ENCODE data around the gene KRTAP5-6.
"Not testable (repeated sequence)": the region's sequence is repeated elsewhere in the genome, so short reads cannot be mapped to it uniquely, and the experiment has no call there.

Gene KRTAP5-6

DNA sequence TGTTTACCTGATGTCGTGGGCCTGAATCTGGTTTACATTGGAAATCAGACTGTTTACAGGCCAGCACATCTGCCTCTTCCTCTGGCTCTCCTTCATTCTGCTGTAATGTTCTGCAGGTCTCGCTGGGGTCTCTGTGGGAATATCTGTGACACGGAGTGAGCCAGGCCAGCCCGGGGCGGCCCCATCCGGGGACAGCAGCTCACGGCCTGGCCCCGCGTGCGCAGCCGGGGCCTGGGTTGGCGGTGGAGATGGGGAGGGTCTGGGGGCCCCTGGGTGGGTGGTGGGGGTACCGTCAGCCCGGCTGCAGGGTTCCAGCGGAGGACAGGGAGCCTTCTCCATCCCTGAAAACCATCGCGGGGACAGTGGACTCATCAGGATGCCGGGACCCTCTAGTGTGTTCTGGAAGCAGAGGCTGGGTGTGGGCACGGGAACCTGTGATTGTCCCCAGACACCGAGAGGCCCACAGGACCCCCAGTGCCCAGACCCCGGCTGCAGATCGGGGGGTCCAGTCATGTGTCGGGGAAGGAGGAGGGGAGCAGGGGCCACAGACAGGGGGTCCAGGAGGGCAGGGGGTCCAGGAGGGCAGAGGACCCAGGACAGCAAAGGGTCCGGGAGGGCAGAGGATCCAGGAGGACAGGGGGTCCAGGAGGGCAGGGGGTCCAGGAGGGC is 13.0 kb upstream of the KRTAP5-6 start:
- not testable (repeated sequence) for DNase-seq

DNA sequence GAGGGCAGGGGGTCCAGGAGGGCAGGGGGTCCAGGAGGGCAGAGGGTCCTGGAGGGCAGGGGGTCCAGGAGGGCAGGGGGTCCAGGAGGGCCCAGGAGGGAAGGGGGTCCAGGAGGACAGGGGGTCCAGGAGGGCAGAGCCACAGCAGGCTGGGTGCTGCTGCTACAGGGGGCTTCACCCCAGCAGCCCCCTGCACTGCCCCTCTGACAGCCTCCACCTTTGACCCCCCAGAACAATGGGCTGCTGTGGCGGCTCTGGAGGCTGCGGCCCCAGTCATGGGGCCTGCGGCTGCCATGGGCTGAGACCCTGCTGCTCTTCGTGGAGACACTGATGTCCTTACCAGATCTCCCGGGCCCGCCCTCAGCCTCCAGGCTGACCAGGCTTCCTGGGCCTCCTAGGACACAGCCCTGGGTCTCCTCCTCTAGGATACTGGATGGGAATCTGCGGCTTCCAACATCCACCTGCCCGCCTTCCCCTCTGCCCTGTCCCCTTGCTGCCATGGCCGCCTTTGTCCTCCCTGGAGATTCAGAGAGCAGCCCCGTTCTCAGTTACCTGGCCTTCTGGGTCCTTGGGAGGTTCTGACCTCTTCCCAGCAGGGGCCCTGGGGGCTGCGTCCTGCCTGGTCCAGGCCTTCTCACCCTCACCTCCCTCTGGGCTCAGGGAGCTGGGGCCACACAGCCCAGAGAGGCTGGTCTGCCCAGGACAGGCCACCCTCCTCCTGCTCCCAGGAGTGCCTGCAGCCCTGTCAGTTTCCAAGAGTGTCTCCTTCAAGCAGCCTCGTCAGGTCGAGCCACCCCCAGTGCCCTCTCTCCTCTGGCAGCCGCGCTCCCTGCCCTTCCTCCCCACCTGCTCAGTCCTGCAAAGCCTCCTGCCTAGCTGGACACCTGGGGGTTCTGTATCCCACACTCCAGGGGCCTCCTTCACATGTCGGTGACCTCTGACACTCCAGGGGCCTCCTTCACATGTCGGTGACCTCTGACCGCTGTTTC is 11.8 kb upstream of the KRTAP5-6 start:
- not testable (repeated sequence) for DNase-seq

DNA sequence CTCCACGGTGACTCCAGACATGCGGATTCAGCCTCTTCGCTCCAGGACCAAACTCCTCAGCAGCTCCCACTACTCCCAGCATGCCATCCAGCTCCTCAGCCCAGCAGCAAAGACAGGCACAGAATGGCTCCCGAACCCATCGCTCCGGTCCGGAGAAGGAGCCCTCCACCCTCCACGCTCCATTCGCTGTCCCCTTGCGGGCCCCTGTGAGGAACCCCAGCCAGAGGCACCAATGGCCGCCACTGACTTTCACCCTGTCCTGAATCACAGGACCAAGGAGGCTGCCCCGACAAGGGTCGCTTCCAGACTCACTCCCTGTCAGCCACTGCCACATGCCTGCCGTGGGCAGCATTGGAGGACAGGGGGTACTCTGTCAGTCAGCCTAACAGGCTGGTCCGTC is 10.8 kb upstream of the KRTAP5-6 start:
- not testable (repeated sequence) for DNase-seq

DNA sequence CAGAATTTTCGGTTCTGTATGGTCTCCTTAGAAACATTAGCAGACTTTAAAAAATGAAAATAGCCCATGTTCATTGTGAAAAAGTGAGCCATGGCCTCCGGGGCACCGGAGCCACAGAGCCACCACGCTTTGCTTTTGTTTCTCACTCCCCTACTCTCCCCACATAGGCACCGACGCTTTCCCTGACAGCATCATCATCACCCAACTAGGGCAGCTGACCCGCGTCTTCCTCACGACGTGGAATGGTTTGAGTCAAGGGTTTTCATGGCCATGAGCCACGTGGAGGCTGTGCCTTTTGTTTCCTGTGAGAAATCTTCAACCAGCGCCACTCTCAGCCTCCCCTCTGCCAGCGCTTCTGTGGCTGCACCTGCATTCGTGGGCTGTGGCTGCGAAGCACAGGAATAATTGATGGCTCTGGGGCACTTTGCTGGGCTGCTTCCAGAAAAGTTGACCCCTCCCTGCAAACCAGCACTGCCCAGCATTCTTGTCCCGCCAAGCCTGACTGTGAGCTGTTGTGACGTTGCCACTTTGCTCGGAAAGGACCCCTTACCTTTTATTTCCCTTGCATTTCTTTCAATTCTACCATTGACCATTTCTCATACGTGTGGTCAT is 8.6 kb upstream of the KRTAP5-6 start:
- DNase-seq, result not testable (repeated sequence)

DNA sequence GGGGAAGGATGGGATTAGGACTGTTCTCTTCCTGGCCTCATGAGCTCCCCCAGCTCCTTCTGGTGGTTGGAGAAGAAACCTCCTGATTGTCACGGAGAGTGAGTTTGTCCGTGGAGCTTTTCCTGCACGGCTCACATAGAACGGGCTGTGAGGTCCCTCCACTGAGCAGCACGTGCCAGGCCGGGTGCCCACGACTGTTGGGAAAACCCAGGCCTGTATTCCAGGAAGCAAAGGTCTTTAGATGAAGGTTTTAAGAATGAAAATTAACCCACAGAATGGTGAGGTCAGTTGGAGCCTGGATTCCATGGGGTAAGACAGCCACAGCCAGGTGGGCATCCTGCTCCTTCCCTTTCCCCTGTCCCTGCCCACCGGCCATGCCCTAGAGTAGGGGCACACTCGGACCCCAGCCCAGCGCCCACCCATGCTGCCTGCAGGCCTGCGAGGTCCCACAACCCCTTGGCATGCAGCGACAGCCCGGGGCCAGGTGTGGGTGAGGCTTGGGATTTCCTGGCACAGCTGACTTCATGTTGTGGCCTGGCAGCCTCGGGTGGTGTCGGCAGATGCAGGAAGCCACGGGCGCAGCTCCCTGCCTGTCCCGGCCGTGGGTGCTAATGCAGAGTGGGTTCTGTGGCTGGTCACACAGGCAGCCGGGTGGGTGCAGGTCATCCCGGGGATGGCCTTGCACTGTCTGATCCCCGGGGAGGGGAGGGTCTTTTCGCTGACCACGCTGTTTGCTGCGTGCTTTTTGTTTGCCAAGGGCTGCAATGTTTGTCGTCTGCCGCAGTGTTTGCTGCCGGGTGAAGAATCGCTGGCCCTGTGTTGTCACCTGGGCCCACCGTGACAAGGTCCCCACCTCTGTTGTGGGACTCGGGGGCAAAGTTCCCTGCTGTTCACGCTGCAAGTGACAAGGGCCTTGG is 7.5 kb upstream of the KRTAP5-6 start:
- DNase-seq, result not testable (repeated sequence)

DNA sequence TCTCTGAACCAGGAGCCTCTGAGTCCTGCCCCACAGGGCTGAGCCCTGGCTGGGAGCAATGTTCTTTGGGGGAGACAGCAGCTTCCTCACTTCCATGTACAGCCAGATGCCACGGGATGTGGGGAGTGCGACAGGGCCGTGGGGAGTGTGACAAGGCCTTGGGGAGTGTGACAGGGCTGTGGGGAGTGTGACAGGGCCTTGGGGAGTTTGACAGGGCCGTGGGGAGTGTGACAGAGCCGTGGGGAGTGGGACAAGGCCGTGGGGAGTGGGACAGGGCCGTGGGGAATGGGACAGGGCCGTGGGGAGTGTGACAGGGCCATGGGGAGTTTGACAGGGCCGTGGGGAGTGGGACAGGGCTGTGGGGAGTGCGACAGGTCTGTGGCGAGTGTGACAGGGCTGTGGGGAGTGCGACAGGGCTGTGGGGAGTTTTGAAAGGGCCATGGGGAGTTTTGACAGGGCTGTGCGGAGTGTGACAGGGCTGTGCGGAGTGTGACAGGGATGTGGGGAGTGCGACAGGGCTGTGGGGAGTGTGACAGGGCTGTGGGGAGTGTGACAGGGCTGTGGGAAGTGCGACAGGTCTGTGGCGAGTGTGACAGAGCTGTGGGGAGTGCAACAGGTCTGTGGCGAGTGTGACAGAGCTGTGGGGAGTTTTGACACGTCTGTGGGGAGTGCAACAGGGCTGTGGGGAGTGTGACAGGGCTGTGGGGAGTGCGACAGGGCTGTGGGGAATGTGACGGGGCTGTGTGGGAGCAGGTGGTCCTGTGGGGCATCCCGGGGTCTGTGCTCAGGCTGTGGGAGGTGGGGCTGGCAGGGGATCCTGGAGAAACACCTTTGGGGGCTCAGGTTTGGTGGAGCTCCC is 6.6 kb upstream of the KRTAP5-6 start:
- no peak for DNase-seq

DNA sequence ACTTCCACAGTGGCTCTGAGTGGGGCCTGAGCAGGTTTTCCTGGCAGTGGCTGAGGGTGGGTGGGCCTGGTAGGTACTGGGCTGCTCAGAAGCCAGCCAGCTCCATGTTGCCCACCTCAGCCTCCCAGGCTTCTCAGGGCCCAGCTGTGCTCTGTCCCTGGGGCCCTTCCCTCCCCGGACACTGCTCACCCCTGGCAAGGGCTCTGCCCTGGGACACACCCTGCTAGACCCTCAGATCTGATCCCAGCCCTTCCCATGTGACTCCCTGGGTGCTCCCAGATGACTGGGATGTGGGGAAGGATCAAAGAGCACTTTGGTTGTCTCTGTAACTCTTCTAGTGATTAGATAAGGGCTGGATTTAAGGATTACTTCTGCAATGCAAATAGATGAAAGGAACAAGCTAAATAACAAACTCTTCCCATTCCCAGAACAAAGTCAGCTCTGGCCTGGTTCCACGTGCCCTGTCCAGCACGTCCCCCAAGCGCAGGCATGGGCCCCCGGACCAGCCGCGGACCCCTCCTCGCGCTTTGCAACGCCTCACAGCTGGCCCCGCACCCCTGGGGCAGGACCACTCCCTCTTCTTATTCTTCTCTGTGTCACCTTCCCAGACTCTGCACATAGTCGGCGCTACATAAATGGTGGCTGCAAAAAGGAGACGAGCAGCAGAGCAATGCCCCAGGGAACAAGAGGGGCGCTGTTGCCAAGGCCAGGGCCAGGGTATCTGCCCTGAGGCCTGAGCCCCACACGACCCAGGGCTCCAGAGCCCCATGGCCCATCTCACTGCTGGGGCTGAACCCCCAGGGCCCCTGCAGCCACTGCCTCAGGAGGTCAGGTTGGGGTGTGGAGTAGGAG is 5.7 kb upstream of the KRTAP5-6 start:
- no peak for DNase-seq

DNA sequence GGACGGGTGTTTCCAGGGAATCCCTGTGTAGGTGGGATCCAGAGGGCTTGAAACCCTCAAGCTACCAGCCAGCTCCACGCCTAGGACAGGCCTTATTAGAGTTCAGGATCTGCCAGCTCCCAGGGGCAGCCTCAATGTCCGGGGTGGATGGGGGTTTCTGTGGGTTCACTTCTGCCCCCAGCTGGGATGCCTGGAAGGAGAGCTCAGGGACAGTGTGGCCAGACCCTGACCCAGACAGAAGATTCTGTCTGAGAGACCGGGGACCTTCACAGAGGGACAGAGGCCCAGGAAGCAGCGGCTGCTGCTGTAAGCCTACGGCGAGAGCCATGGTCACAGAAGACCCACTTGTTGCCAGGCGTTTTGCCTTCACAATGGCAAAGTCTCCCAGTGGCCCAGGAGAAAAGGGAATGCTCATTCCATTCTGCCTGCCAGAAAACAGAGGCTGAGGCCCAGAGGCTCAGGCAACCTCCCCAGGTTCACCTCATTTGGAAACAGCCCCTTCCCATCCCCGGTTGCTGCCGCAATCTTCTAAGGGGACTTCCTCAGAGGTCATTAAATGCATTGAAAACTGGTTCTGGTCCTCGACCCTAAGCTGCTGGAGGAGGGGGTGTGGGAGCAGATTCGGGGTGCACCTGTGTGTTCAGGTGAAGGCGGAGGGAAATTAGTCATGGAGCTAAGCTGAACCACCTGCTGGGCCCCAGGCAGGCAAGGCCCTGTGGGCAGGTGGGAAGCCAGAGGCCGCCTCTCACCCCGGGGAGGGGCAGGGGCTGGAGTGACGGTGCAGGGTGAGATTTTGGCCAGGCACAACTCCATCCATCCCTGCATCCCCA is 4.9 kb upstream of the KRTAP5-6 start:
- DNase-seq, result no peak

DNA sequence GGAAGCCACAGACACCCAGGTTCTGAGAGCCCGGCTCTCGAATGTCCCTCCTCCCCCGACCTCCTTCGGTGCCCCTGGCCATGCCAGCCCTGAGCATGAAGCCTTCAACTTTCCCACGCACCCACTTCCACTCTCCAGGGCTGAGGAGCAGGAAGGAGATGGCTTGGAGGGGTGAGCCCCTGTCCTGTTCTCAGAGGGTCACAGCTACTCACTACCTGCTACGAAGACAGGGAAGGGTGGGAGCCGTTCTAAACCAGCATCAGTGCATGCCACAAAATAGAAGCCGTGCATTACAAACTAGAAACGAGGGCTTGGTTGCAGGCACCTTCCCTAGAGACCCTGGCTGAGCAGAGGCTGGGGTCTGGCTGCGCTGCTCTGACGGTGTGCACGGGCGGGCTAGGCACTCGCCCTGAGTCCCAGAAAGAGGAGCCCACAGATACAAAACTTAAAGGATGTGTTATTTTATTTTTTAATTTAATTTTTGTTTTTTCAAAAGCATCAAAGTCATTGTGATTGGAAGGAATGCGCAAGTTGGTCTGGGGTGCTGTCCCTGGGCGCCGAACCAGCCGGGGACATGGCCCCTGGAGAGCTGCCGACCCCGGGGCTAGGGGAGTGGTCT is 4.2 kb upstream of the KRTAP5-6 start:
- no peak for DNase-seq

DNA sequence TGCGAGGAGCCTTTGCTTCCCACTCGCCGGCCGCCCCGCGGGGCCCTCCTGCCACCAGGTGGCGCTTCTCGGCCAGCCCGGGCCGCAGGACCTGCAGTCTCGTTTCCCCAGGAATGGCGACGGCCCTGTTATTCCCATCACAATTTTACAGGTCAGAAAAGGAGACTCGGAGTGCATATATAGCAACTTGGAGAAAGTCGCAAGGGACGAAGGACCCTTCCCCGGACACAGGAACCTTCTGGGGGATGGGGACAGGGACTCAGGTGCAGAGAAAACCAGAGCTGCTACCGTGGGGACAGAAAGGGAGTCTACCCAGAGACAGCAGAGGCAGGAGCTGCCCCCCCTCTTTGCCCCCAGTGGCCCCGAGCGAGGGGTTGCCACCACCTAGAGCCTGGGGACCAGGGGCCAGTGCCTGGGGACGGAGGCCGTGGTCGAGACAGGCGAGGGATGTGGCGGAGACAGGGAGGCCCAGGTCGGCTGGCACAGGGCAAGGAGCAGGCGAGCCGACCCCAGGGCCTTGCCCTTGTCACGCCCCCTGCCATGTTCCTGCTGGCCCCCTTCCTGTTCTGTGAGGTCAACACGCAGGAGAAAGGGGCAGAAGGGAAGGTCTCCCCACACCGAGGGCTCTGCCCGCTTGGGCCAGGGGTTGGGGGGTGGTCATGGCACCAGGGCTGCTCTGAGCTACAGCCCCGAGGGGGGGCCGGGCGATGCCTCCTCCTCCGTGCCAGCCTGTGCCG is 3.5 kb upstream of the KRTAP5-6 start:
- peak; percentile 65 for DNase-seq

DNA sequence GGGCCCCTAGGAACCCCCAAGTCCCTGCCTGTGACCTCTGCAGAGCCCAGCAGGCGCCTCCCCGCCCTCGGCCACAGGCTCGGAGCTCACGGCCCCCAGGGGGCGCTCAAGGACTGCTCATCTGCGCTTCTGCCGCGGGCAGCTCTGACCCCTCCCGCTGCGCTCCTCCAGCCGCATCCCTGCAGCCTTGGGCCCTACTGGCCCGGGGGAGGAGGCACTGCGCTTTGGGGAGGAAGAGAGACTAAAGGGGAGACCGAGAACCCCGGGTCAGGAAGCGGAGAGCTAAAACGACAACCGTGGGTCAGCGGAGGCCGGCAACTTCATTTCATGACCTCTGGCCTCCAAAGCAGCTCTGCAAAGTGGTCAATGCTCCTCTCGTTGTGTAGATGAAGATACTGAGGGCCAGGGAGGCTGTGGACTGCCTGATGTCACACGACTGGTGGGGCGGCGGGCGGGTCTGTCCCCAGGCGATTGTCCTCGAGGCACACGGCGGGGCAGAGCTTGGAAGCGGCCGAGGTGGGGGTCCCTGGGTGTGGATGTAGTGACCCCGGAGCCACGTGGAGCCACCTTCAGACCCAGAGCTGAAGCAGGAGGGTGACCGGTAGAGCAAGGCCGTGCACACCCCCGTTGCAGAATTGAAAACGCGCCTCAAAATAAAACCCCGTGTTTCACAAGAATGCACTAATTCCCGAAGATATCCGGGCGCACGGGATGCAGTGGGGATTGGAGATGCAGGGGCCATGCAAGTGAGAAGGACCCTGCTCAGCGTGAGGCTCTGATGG is 2.7 kb upstream of the KRTAP5-6 start:
- peak; percentile 65 for DNase-seq

DNA sequence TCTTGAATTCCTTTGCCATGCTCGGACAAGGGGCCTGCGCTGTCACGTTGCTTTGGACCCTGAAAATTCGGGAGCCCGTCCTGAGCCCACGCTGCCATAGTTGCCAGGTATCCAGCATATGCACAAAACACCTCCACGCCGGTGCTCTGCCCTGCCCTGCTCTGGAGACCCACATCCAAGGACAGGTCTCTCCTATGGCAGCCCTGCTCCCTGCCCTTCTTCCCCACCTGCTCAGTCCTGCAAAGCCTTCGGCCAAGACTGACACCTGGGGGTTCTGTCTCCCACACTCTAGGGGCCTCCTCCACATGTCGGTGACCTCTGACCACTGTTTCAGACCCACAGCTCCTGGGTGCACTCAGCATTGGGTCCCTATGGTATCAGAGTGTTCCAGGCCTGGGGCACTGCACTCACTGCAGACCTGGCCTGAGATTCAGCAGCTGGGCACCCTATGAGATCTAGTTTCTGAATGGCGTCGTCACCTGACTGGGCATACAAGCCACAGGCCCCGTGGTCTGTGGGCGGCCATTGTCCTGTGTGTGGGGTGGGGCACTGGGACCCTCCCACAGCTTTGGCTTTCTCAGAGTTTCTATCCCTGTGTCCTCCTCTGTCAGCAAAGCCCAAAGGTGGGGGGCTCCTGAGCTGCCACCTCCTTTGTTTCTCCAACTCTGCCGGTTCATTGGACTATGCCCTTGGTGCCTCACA is 2.0 kb upstream of the KRTAP5-6 start:
- DNase-seq, result no peak

DNA sequence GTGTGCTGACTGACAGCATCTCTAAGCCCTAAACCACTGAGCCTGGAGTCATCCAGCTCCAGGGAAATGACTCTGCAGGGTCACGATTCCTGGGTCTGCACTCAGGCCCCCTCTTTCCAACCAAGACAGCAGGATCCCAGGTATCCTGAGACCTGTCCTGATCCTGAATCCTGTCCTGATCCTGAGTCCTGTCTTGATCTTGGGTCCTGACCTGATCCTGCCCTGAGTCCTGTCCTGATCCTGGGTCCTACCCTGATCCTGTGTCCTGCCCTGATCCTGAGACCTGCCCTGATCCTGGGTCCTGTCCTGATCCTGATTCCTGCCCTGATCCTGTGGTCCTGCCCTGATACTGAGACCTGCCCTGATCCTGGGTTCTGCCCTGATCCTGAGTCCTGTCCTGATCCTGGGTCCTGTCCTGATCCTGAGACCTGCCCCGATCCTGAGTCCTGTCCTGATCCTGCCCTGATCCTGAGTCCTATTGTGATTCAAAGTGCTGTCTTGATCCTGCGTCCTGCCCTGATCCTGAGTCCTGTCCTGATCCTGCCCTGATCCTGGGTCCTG is 1.4 kb upstream of the KRTAP5-6 start:
- DNase-seq, result no peak

DNA sequence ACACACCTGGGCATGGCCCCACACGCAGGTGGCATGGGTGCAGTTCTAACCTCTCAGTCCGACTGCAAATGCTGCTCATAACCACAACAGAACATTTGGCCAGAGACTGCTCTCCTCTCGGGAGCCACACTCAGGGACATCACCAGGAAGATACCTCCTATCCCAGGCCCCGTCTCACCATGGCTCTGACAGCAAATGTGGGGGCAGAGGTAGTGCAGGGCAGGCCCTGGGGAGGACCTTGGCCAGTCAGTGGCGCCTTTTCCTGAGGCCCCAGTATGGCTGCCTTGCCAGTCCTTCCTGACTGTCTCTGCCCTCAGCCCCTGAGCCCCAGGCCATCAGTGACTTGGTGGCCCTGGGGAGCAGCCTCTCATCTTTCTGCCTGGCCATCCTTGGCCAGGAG is 2.8 kb downstream of the KRTAP5-6 start:
- no peak for DNase-seq

DNA sequence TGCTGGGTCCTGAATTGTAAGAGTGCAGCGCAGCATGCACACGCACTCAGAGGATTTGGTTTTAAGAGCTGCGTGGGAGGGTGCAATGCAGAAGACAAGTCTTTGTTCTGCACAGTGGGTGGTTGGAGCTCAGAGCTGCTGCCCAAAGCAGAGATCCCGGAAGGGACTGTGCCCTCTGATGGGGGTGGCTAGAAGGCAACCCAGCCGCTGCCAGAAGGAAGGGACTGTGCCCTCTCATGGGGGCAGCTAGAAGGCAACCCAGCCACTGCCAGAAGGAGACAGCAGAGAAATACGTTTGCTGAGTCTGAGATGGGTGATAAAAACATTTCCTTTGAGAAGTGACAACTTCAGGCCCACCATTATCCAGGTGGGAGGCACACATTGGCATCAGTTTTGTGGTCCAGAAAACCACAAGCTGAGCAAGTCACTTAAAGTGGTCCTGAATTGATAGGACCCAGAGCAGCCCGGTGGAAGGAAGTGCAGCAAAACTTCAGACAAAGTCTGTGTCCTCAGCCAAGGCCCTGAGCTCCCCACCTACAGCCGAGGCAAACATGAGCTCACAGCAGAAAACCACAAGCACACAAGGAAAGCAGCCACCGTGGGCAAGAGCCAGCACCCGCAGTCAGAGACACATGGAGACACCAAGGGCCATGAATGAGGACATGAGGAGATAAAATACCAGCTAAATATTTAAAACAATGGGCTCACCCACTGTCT is 4.3 kb downstream of the KRTAP5-6 start:
- no peak for DNase-seq

DNA sequence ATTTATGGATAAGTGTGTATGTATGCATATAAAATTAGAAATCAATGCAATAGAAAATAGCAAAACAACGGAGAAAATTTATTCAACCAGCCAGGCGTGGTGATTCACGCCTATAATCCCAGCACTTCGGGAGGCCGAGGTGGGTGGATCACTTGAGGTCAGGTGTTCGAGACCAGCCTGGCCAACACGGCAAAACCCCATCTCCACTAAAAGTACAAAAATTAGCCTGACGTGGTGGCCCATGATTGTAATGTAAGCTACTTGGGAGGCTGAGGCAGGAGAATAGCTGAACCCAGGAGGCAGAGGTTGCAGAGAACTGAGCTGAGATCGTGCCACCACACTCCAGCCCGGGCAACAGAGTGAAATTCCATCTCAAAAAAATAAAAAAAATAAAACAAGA is 5.5 kb downstream of the KRTAP5-6 start:
- DNase-seq, result no peak
